ENCODE results near the gene PPP1R12B. TPM values are rescaled to one million over a fixed set of nuclear protein-coding genes. Genes with fewer than 3 reads are reported as not detected.
A peak's percentile ranks its signal among the peaks of the same experiment; 100 is the strongest.
"Not testable (repeated sequence)": the region's sequence is repeated elsewhere in the genome, so short reads cannot be mapped to it uniquely, and the experiment has no call there.

Gene PPP1R12B
- polyA plus RNA-seq, 1 experiment, result 38.6 TPM

GRCh38 chr1:202580619-202581018, 232.1 kb downstream of the PPP1R12B start:
- CTCF ChIA-PET, result interaction anchor here (1.8 to 3.5 kb wide), 2 partner anchors 8 to 20 kb away, joined by 5 to 11 read pairs; no protein-coding TSS in a partner anchor
- no peak for TF ChIP-seq CTCF (IDR thresholded peaks at IDR 0.05; ENCODE audit: low read depth, low read length)
- peak overlapping the region; percentile 77 for H3K27ac ChIP-seq (ENCODE audit: low read depth, low read length)
- no peaks in the 10 kb centered on the region for H3K9me3 ChIP-seq (ENCODE audit: control insufficient read depth, insufficient read depth, low read length)
- H3K4me3 ChIP-seq (ENCODE audit: low read depth, low read length), result no peak overlapping the region
- POLR2A ChIA-PET, result interaction anchor here (1.4 kb wide), 1 partner anchor 9 kb away, joined by 4 read pairs; no protein-coding TSS in a partner anchor
- H3K27me3 ChIP-seq (ENCODE audit: control insufficient read depth, insufficient read depth, low read length), result no peaks in the 10 kb centered on the region
- DNase-seq (ENCODE audit: low read depth, low spot score), result no peak

- H3K27ac ChIP-seq (ENCODE audit: low read depth, low read length); POLR2A ChIA-PET; H3K27me3 ChIP-seq (ENCODE audit: control insufficient read depth, insufficient read depth, low read length); DNase-seq (ENCODE audit: low read depth, low spot score); H3K9me3 ChIP-seq (ENCODE audit: control insufficient read depth, insufficient read depth, low read length); H3K4me3 ChIP-seq (ENCODE audit: low read depth, low read length): not testable (repeated sequence)
- CTCF ChIA-PET, result interaction anchor here (3.5 kb wide), 1 partner anchor 10 kb away, joined by 11 read pairs; no protein-coding TSS in a partner anchor
Measured at GRCh38 chr1:202582350-202582749, 233.9 kb downstream of the PPP1R12B start.

- no peaks in the 10 kb centered on the region for H3K9me3 ChIP-seq (ENCODE audit: control insufficient read depth, insufficient read depth, low read length)
- ChIA-PET CTCF (interaction anchor here (0.8 to 3.1 kb wide), 3 partner anchors 13 to 15 kb away, joined by 3 to 16 read pairs (median 9); no protein-coding TSS in a partner anchor), POLR2A (no interaction called here)
- DNase-seq (ENCODE audit: low read depth, low spot score), result no peak
- no peaks in the 10 kb centered on the region for H3K27me3 ChIP-seq (ENCODE audit: control insufficient read depth, insufficient read depth, low read length)
- H3K4me3 ChIP-seq (ENCODE audit: low read depth, low read length), result no peak overlapping the region
- peak overlapping the region; percentile 53 for H3K27ac ChIP-seq (ENCODE audit: low read depth, low read length)
- TF ChIP-seq CTCF (IDR thresholded peaks at IDR 0.05; ENCODE audit: low read depth, low read length), result no peak
Measured at GRCh38 chr1:202584707-202585589, 236.4 kb downstream of the PPP1R12B start.

- no peak for DNase-seq (ENCODE audit: low read depth, low spot score)
- CTCF ChIA-PET, result interaction anchor here (2.1 to 3.1 kb wide), 2 partner anchors 14 kb away, joined by 9 to 16 read pairs; no protein-coding TSS in a partner anchor
- Histone ChIP-seq H3K9me3 (ENCODE audit: control insufficient read depth, insufficient read depth, low read length) (no peaks in the 10 kb centered on the region), H3K27ac (ENCODE audit: low read depth, low read length) (no peak overlapping the region), H3K4me3 (ENCODE audit: low read depth, low read length) (no peak overlapping the region), H3K27me3 (ENCODE audit: control insufficient read depth, insufficient read depth, low read length) (no peaks in the 10 kb centered on the region)
- POLR2A ChIA-PET, result interaction anchor here (0.7 to 1.3 kb wide), 2 partner anchors 8 to 45 kb away, joined by 3 to 5 read pairs; no protein-coding TSS in a partner anchor
- TF ChIP-seq CTCF (IDR thresholded peaks at IDR 0.05; ENCODE audit: low read depth, low read length), result no peak
Measured at GRCh38 chr1:202585590-202585933, 237.1 kb downstream of the PPP1R12B start.

GRCh38 chr1:202586018-202586821, 237.7 kb downstream of the PPP1R12B start:
- Histone ChIP-seq H3K4me3 (ENCODE audit: low read depth, low read length) (no peak overlapping the region), H3K27ac (ENCODE audit: low read depth, low read length) (no peak overlapping the region), H3K9me3 (ENCODE audit: control insufficient read depth, insufficient read depth, low read length) (no peaks in the 10 kb centered on the region; the same call in 1 of the 2 replicates), H3K27me3 (ENCODE audit: control insufficient read depth, insufficient read depth, low read length) (no peaks in the 10 kb centered on the region)
- TF ChIP-seq CTCF (IDR thresholded peaks at IDR 0.05; ENCODE audit: low read depth, low read length), result no peak
- CTCF ChIA-PET, result interaction anchor here (1.3 to 3.1 kb wide), 4 partner anchors 8 to 17 kb away, joined by 3 to 16 read pairs (median 6); no protein-coding TSS in a partner anchor
- POLR2A ChIA-PET, result interaction anchor here (0.7 to 1.3 kb wide), 2 partner anchors 8 to 46 kb away, joined by 3 to 5 read pairs; no protein-coding TSS in a partner anchor
- no peak for DNase-seq (ENCODE audit: low read depth, low spot score)

All from AG04450 (cell line).